ENCODE data around the gene PODNL1.

- TF ChIP-seq TAF1 (IDR thresholded peaks at IDR 0.05; ENCODE audit: borderline replicate concordance, low read depth, low read length) (no peak), POLR2A (IDR thresholded peaks at IDR 0.05; ENCODE audit: low read depth, low read length) (no peak)
These were observed 28.5 kb upstream of the PODNL1 start for GRCh38 chr19:13966684-13967128.
